Placental epithelial cell (primary cell): ENCODE measurements around the gene PRPF40B. TPM values are rescaled to one million over a fixed set of nuclear protein-coding genes. Genes with fewer than 3 reads are reported as not detected.

ENCODE experiments used
- small RNA-seq: library from RNA; depleted of rRNA; stranded (forward); fragments of <200 nt; gene quantifications from one replicate; pipeline ENCODE3, GENCODE V24; 2012
- total RNA-seq: library from RNA; depleted of rRNA; stranded (reverse); fragments of >200 nt; gene quantifications from 2 replicates; pipeline ENCODE4 v1.2.3, GENCODE V29; 2012

Gene PRPF40B
- 13.2 and 14.5 TPM in 2 replicates for total RNA-seq

DNA sequence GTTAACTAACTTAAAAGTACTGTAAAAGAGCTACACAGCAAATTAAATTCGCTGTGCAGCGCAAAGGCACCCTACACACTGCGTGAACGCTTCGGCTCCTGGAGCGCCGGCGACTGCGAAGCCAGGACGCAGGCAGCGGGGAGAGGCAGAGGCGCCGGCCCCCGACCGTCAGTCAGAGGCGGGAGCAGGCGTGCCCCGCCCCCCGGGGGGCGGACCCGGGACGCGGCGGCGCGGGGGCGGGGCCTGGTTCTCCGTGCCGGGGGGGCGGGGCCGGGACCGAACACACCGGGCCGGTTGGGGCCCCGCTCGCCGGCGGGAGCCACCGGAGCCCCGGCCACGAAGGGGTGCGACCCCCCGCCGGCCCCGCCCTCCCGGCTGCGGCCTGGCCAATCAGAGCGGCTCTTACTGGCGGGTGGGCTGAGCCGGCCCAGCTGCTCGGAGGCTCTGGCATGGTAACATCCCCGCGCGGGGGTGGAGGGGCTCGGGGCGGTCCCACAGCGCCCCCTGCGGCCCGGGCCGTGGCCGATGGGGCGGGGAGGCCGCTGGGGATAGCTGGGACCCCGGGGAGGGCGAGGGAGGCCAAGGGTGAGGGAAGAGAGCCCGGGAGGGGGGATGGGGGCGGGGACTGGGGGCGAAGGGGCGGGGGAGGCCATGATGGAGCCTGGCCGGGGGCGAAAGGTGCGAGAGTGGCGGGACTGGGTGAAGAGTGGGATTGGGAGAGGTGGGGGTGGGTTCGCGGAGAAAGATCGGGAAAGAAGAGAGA lies at the start of gene PRPF40B:
PRPF40B (plus strand) TSS at position 420 of the 763 bp plus-strand sequence; CDS start at position 450, 30 bp downstream.

DNA sequence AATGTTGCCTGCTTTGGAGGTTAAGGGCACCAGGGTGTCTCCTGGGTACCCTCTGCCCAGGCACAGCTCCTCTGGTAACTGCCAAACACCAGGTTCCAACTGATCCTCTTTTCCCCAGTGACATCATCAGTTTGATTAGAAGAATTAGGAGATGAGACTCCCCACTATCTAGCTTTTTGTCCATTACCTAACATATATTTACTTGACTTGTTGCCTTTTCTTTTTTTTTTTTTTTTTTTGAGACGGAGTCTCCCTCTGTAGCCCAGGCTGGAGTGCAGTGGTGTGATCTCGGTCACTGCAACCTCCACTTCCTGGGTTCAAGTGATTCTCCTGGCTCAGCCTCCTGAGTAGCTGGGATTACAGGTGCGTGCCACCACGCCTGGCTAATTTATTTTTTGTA lies 17.8 kb upstream of the PRPF40B start, which contains the start of gene FAM186B:
FAM186B (minus strand) TSS at position 101 of the 400 bp plus-strand sequence. CDS start 162 bp downstream, outside the sequence.

Small RNA genes lying within 50 kb of the gene (small RNA-seq; reads per million reads assigned to genes)
- gene HIGD1AP9 = not detected
- not detected for gene POLR2KP1
- not detected for gene RNU6-834P

Other genes with a start within 250 kb of the PRPF40B start
- 0.22 TPM in 1 of 2 replicates, not detected in the other for gene KCNH3, start 84.5 kb upstream of the PRPF40B start, total RNA-seq
- 55.4 and 93.0 TPM in 2 replicates for gene MCRS1, start 55.4 kb upstream of the PRPF40B start, total RNA-seq
- 0.33 and 0.79 TPM in 2 replicates for gene FAM186B, start 17.9 kb upstream of the PRPF40B start, total RNA-seq
- 2.4 and 2.6 TPM in 2 replicates for gene FMNL3, start 83.8 kb downstream of the PRPF40B start, total RNA-seq
- gene TMBIM6, start 118.0 kb downstream of the PRPF40B start, total RNA-seq = 270 and 482 TPM in 2 replicates
- gene NCKAP5L, start 204.9 kb downstream of the PRPF40B start, total RNA-seq = 24.7 and 41.1 TPM in 2 replicates
- 4.3 and 4.7 TPM in 2 replicates for gene BCDIN3D, start 219.5 kb downstream of the PRPF40B start, total RNA-seq